OCI-M2 (cell line): ENCODE data around the gene CRYBG3.
"Not testable (repeated sequence)": the region's sequence is repeated elsewhere in the genome, so short reads cannot be mapped to it uniquely, and the experiment has no call there.

Source experiments
- DNase-seq: peaks from one replicate; lab custom pipeline; 2025; ENCODE audit not compliant: unreplicated experiment; lab: John Stamatoyannopoulos, UW

CRYBG3 gene

DNA sequence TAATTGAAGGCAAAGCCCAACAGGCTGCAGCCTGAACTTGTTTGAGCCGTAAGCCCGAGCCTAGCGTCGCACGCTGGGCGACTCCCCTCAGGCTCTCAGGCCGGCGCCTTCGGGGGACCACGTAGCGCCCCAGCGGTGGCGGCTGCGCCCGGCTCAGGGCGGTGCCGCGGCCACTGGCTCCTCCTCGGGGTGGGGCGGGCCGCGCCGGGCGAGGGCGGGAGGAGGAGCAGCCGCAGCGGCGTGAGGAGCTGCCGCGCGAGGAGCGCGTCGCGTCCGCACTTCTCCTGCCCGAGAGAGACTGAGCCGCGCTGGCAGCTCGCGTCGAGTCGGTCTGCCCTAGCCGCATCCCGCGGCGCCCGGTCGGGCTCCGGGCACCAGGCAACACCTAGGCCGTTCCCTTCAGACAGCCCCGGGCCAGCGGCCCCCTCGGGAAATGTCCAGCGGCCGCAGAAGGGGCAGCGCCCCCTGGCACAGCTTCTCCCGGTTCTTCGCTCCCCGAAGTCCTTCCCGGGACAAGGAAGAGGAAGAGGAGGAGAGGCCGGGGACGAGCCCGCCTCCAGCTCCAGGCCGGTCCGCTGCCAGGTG is at the start of gene CRYBG3:
Gene CRYBG3 (plus strand): TSS at position 238 of the 585 bp plus-strand sequence. CDS start 196 bp downstream, at position 434.
- DNase-seq: no peak

DNA sequence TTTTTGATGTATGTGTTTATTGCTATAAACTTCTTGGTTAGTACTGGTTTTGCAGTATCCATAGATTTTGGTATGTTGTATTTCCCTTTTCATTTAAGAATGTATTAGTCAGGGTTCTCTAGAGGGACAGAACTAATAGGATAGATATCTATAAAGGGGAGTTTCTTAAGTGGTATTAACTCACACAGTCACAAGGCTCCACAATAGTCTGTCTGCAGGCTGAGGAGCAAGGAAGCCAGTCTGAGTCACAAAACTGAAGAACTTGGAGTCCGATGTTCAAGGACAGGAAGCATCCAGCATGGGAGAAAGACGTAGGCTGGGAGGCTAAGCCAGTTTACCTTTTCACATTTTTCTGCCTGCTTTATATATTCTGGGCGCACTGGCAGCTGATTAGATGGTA is 48.9 kb upstream of the CRYBG3 start:
- no peak for DNase-seq

DNA sequence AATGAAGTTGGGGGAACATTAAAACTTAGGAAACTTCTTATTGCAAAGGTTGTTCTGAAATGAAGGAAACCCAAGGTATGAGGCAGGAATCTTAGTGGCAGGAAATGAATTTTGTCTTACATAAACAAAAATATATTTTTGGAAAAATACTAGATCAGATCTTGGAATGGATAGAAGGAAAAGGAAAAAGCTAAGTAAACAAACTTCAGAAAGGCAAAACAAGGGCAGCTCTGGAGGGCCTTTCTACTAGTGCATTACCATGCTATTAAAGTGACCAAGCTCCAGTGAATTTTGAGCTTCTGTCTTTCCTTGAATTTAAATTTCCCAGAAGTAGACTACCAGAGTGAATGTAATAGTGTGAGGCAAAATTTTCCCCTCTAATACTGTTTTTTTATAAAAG is 43.7 kb upstream of the CRYBG3 start:
- DNase-seq: no peak

DNA sequence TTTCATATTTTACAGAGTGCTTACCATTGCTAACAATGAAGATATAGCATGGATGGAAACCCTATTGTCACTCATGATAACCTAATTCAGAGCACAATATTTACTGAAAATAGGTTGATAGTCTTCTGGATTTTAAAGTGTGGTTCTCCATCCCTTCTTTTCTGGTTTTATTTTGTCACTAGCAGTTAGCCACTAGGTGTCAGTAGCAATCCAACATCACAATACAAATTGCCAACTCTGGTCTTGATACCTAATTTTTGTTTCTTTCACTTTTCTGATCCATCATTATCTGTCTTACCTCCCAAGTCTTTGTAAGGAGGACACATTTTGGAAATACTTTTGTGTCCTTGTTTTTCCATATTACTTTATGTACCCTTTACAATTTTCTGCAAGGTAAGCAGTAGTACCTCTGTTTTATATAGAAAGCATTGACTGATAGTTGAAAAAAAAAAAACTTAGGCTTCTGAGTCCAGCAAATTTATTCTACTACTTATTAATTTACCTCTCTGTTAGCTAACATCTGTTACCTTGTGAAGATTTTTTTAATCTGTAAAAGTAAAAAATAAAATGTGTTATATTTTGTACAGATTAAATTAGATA is 28.3 kb upstream of the CRYBG3 start:
- no peak for DNase-seq

DNA sequence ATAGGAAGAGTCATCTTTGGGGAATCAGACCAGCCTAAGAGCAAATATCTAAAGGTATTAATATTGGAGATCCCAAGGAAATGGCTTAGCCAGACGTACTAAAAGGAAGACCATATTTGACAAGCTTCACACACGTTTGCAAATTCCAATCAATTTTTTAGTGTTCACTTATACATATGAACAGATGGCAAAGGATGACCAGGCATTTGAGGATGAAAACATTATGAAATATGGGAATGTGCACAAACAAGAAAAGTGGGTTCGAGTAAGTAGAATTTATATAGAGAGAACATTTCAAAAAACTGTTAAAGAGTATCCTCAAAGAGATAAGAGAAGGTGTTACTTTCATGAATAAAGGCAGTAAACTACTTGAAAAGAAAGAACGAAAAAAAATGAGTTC is 25.9 kb upstream of the CRYBG3 start:
- DNase-seq: no peak

DNA sequence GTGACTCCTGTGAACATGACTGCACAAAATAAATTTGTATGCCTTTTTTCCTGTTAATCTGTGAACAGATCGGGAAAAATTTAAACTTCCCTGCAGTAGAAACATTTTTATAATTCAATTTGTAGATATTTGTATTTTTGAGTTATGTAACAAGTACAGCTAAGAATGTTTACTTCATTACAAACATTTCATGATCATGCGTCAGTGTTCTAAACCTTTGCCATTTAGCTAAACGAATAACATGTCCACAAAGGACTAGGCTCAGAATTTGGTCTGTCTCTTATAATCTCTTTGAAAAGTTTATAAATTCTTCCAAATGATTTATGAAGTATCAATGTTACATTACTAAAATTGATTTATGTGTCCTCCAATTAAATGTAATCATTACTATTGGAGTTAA is 17.3 kb upstream of the CRYBG3 start:
- DNase-seq: no peak

DNA sequence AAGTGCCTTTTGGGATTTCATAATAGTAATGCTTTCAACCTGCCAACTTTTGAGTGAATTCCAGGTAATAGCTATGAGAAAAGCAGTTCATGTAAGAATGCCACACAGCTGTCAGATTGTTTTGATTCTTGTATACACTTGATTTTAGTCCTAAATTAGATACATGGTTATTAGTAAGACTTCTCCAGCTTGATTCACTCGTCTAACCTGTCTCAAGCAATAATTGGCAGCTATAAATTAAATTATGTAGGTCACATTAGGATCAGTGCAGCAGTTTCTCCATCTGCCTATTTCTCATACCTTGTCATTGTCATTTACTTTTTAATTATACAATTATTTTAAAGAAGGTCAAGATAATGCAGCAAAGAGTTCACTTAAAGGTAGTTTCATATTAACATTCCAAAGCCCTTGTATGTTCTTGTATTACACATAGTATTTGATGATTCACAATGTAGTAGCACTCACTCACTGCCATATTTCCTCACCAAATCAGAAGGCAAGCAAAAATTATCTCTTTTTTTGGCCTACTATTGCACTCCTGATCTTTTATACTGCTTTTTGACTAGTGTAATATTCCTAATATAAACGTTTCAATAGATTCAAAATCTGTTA is 10.9 kb upstream of the CRYBG3 start:
- no peak for DNase-seq

DNA sequence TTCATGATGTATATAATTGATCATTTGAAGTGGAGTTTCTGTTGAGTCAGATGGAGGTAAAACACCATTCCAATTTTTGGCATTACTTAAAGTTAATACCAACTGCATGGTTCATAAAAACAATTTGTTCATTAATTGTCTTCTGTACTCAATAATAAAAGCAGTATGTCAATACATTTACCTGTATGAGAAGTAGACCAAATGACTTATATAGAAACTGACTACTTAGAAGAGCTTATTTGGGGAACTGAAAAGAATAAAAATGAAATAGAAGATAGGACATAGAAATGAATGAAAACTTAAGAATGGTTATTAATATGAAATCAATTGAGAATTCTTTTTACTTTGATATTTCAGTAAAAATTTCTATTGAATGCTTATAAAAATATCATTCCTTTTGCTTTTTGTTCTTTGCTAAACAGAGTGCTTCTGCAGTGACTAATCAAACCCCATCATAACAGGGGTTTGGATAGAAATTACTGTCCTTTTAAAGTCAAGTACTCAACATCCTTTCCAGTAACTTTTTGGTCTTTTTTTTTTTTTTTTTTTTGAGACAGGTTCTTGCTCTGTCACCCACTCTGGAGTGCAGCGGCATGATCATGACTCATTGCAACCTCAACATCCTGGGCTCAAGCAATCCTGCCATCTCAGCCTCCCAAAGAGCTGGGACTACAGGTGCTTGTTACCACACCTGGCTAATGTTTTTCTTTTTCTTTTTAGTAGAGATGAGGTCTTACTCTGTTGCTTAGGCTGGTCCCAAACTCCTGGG is 6.5 kb upstream of the CRYBG3 start:
- no peak for DNase-seq

DNA sequence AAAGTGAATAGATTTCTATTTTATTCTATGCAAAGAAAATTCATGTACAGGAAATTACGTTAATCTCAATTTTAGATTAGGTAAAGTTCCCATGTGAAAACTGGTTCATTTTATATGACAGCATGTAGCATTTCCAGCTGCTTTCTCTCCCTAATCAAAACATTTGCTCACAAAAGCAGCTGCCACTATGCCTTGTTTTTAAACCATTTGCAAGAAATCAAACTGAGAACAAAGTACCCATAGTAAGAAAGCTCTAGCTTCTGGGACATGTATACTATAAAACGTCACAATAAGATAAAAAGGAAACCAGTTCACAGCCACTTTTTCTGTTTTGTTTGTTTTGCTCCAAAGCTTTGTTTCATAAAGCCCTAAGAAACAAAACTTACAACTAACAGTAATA is 5.0 kb upstream of the CRYBG3 start:
- no peak for DNase-seq

DNA sequence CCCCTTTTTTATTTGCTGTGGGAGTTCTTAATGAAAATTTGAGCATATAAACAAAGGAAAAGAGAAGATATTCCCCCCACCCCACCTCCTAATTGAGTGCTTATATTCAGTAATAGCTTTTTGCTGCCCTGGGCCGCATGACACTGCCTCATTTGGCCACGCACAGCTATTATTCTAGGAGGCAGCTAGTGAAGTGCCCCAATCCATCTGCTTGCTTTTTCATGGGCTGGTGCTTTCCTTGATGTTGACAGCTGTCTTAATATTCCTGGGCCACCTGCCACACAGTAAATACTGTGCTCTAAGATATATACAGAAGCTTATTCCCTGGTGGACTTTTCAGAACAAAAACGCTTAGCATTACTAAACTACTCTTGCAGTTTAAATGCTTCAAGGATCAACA is 3.8 kb upstream of the CRYBG3 start:
- DNase-seq: no peak

DNA sequence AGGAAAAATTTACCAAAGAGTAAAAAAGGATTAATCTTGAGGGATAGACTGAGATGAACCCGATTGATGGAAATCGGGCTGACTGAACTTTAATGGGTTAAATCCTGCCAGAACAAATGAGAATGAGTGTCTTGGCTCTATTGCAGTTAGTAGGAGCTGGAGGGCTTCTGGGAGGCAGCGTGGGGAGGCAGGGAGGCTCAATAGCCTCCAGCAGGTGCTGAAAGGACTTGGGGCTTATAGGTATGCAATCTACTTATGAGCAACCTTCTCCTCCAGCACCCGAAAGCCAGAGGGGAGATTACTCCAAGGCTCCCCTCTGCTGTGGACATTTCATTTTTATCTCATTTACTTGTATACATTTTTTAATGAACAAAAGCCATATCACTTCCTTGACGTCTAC is 1.0 kb upstream of the CRYBG3 start:
- no peak for DNase-seq

DNA sequence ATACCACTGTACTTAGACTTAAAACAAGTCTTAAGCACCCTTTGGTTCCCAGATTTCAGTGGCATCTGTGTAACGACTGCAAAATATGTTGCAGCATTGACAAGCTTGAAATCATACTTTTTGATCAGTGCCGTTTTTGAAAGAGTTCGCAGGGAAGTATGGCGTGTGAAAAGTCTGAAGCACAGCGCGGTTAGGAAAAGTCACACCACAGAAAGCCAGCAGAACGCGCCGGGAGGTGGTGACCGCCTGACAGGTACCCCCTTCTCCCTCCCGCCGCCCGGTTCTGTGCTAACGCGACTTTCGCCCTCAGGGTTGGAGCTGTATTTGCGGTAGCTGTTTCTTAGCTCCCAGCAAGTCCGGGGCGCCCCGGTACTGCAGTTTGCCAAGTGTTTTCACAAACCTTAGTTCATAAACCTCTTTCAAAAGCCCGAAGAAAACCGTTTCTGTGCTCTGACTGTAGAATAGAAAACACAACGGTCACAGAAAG is 481 bp upstream of the CRYBG3 start:
- no peak for DNase-seq

DNA sequence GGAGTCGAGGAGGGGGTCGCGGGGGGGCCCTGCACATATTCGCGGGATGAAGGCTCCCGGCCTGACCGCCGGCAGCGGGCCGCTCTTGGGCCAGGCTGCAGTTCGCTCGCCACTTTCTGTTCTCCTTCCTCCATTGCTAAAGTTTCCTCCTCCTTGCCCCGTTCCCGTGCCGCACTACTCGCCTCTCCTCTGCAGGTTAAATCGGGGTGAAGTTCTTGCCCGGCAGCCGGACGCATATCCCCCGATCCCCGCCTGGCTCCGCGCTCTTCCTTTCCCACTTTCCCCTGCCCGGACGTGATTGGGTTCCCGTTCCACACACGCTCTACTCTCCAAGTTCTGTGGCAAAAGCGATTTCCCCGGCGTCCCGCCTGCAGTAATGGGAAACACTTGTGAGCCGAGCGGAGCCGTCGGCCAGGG is 556 bp downstream of the CRYBG3 start:
- DNase-seq: no peak

DNA sequence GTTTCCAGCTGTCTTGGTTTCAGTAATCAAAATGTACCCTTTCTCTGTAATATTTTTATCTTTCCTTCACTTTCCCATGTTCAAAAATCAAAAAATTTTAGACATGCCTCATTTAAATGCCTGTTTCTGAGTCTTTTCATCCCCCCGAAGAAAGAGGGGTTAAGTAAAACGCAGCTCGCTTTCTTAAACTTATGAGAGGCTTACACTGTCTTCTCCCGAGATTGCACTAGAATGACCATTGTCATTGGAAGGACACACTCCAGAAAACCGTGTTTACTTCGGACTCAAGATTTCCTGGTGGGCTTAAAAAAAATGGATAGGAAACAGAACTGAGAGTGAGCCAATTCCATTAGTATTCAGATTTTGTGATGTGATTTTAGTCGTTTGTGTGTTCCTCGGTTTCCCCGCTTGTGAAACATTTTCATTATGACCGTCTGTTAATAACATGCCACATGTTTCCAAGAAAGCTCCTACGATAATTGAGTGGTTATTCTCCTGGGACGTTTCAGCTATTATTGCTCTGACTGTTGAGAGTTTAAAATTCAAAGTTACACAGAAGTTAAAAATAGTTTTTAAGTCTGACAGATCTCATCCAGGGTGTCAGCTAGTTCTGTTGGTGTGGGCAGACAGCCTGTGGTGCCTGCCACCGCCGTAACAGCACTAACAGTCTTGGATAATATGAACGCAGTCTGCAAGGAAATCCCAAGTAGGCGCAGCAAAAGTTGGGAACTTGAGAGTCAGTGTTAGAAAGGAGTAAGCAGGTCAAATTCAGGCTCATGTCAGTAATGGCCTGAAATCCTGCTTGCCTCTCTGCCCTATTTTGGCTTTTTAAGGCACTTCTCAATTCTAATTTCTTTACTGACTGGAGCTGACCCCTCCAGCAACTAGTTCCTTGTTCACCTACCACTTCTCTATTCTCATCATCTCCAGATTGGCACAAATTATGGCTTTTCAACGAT is 1.5 kb downstream of the CRYBG3 start:
- DNase-seq: no peak

DNA sequence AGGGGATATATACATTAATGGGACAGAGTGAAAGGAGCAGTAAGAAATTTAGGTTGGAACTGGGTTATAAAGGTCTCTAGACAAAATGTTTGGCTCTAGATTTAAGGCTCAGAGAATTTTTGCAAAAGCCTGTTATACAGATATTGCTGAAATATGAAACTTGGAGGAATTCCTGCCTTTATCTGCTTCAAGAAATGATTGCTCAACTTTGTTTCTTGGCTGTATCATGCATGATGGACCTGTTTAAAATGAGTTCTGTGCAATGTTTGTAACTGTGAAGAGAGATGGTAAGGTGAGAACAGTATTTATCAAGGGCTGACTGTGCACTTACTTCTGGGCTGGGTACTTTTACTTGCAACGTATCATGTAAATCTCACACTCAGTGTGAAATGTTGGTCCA is 3.3 kb downstream of the CRYBG3 start:
- DNase-seq: no peak

DNA sequence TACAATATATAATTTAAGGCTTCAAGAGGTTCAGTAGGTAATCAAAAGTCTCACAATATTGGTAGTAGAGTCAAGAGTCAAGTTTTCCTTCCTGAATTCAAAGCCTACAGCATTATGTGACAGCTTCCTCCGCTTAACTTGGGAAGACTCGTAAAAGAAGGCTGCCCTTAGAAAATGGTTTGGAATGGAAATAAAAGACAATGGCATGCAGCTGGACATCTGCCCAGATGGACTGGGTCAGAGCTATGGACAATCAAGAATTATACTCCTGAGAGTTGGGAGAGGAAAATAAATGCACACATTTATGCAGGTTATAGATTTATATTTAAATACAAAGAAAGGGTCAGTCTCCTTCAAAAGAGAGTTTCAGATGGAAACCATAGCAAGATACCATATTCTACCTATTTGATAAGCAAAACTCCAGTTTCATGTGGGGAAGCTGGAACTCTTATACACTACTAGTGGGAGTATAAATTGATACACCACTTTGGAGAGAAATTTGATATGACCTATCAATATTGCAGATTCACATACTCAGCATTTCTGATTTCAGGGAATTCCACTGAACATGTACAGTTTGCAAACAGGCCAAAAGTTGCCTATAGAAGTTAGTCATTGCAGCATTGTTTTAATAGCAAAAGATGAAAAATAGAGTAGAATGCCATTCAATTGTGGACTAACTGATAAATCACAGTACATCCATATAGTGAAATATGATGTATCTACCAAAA is 6.1 kb downstream of the CRYBG3 start:
- DNase-seq: no peak

DNA sequence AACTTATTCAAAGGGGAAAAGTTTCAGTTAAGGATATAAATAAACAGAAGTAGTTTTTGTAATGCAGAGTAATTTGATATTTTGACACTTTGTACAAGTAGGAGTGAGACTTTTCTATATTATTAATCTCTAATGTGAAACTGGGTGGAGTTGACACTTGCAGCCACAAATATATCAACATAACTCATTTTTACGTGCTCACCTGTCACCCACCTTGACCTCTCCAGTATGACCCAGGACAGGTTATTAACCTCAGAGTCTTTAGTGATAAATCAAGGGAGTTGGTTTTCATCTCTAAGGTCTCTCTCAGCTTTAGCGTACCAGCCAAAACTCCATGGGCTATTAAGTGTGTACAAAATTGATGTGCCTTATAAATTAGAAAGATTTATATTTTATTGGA is 7.4 kb downstream of the CRYBG3 start:
- no peak for DNase-seq

DNA sequence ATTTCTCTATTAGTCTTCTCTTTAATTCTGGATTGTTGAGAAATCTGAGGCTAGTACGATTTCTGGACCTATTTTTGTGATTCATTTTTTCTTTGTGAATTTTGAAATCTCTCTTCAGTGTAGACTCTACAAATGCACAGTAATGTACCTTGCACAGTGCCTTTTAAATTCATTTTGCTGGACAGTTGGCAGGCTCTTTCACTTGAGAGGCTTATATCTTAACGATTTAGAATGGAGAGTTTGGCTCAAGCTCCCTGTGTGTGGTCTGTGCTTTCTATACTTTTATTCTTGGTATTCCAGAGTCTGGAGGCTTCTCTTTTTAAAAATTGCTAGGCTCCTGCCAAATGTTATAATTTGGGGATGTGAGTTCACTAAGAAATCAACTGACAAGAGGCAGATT is 8.8 kb downstream of the CRYBG3 start:
- no peak for DNase-seq

DNA sequence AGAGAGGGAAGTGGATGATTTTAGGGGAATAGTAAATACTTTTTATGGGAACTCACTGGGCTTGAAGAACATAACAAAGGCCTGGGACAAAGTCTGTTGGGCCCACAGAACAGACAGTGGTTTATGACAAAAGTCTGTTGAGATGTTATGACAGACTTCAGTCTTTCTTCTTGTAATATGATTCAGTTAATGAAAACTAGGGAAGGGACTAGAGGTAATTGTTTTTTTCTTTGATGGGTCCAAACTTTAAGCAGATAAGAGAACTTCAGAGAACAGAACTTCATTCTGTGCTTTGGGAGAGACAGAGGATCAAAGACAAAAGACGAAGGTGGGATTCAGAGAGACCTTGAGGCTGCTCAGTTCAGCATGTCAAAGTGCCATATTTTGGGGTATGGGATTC is 9.3 kb downstream of the CRYBG3 start:
- DNase-seq: no peak

DNA sequence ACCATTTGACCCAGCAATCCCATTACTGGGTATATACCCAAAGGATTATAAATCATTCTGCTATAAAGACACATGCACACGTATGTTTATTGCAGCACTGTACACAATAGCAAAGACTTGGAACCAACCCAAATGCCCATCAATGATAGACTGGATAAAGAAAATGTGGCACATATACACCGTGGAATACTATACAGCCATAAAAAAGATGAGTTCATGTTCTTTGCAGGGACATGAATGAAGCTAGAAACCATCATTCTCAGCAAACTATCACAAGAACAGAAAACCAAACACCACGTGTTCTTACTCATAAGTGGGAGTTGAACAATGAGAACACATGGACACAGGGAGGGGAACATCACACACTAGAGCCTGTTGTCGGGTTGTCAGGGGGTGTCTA is 11.4 kb downstream of the CRYBG3 start:
- not testable (repeated sequence) for DNase-seq
